Ectodermal cell (in vitro differentiated cells): ENCODE results near the gene MUC5B. TPM values are rescaled to one million over a fixed set of nuclear protein-coding genes. Genes with fewer than 3 reads are reported as not detected.
"Not testable (repeated sequence)": the region's sequence is repeated elsewhere in the genome, so short reads cannot be mapped to it uniquely, and the experiment has no call there.

Source experiments
- H3K27ac ChIP-seq: 2 replicates; pipeline ENCODE4 v1.7.0; 2013; ENCODE audit warnings: mild to moderate bottlenecking, low read depth, low read length; ENCODE audit not compliant: insufficient read depth, poor library complexity, severe bottlenecking
- H3K27me3 ChIP-seq: 2 replicates; pipeline ENCODE4 v1.7.0; 2013; ENCODE audit warnings: mild to moderate bottlenecking, low read length; ENCODE audit not compliant: insufficient read depth, control insufficient read depth, poor library complexity, severe bottlenecking
- H3K36me3 ChIP-seq: one replicate; pipeline ENCODE4 v1.7.0; 2013; ENCODE audit warnings: low read length; ENCODE audit not compliant: control insufficient read depth, insufficient read depth
- H3K4me1 ChIP-seq: one replicate; pipeline ENCODE4 v1.7.0; 2013; ENCODE audit warnings: low read length; ENCODE audit not compliant: control insufficient read depth, insufficient read depth
- H3K4me3 ChIP-seq: 2 replicates; pipeline ENCODE4 v1.7.0; 2013; ENCODE audit warnings: low read depth, low read length, control low read depth; ENCODE audit not compliant: insufficient read depth
- H3K9me3 ChIP-seq: 2 replicates; pipeline ENCODE4 v1.7.0; 2013; ENCODE audit warnings: mild to moderate bottlenecking, low read length, moderate library complexity; ENCODE audit not compliant: control insufficient read depth
- WGBS, 2 experiments: methylation state at CpG; one replicate each; pipeline ENCODE4 v1.1.7; 2013; ENCODE audit warnings: missing lambda C conversion rate in 2 of 2; 5-methylcytosine and 5-hydroxymethylcytosine counted together
- polyA plus RNA-seq, 4 experiments: library from polyadenylated mRNA; stranded (reverse); fragments of 50-300 nt; gene quantifications; one replicate each; pipeline ENCODE4 v1.2.3, GENCODE V29; 2013

MUC5B gene, protein sequence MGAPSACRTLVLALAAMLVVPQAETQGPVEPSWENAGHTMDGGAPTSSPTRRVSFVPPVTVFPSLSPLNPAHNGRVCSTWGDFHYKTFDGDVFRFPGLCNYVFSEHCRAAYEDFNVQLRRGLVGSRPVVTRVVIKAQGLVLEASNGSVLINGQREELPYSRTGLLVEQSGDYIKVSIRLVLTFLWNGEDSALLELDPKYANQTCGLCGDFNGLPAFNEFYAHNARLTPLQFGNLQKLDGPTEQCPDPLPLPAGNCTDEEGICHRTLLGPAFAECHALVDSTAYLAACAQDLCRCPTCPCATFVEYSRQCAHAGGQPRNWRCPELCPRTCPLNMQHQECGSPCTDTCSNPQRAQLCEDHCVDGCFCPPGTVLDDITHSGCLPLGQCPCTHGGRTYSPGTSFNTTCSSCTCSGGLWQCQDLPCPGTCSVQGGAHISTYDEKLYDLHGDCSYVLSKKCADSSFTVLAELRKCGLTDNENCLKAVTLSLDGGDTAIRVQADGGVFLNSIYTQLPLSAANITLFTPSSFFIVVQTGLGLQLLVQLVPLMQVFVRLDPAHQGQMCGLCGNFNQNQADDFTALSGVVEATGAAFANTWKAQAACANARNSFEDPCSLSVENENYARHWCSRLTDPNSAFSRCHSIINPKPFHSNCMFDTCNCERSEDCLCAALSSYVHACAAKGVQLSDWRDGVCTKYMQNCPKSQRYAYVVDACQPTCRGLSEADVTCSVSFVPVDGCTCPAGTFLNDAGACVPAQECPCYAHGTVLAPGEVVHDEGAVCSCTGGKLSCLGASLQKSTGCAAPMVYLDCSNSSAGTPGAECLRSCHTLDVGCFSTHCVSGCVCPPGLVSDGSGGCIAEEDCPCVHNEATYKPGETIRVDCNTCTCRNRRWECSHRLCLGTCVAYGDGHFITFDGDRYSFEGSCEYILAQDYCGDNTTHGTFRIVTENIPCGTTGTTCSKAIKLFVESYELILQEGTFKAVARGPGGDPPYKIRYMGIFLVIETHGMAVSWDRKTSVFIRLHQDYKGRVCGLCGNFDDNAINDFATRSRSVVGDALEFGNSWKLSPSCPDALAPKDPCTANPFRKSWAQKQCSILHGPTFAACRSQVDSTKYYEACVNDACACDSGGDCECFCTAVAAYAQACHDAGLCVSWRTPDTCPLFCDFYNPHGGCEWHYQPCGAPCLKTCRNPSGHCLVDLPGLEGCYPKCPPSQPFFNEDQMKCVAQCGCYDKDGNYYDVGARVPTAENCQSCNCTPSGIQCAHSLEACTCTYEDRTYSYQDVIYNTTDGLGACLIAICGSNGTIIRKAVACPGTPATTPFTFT (N-terminal part only)
- polyA plus RNA-seq (2013, experiment 1 of 4): not detected
- 0.20 TPM for polyA plus RNA-seq (2013, experiment 2 of 4)
- 0.27 TPM for polyA plus RNA-seq (2013, experiment 3 of 4)
- 0.24 TPM for polyA plus RNA-seq (2013, experiment 4 of 4)

DNA sequence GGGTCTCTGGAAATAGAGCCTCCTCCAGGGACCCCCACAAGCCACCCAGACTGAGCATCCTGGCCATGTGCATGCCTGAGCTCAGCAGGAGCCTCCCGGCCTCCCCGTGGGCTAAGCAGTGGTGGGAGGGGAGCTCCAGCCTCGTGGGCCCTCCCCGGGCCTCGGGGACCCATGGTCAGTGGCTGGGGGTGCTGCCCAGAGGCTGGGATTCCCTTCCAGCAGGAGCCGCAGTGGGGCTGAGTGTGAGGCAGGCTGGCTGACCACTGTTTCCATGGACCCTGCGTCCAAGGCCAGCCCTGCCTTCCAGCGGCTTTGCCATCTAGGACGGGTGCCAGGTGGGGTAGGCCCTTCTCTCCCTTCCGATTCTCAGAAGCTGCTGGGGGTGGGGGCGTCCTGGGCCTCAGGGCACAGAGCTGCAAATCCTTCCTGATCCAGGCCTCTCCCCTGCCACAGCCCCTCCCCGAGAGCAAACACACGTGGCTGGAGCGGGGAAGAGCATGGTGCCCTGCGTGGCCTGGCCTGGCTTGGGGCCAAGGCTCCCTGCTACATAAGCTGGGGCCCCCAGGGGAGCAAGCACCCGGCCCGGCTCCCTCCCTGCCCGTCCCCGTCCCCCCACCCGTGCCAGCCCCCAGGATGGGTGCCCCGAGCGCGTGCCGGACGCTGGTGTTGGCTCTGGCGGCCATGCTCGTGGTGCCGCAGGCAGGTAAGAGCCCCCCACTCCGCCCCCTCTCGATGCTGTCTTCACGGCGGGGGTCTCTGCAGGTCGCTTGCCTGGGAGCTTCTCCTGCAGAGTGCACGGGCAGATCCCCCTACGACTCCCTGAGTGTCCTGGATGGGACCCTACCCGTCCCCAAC lies at the start of gene MUC5B:
Gene MUC5B (plus strand): TSS at position 576 of the 855 bp plus-strand sequence. CDS start 58 bp downstream, at position 634.
- Histone ChIP-seq H3K27me3 (no peaks in the 10 kb centered on the region), H3K36me3 (no peaks in the 10 kb centered on the region), H3K4me1 (peaks cover 5% of the 10 kb centered on the region), H3K27ac (no peak within 1 kb of the TSS), H3K9me3 (no peaks in the 10 kb centered on the region), H3K4me3 (no peak within 1 kb of the TSS)
- WGBS, 2 experiments: 92 to 93% methylated on average over 36 of the region's 36 CpGs

DNA sequence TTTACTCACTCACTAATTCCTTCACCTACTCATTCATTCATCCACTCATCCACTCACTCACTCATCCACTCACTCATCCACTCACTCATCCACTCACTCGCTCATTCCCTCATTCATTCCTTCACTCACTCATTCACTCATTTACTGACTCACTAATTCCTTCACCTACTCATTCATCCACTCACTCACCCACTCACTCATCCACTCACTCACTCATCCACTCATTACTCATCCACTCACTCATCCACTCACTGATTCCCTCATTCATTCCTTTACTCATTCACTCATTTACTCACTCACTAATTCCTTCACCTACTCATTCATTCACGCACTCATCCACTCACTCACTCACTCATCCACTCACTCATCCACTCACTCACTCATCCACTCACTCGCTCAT lies 49.5 kb upstream of the MUC5B start:
- 83% methylated on average over 3 of the region's 3 CpGs for WGBS, 2 experiments

DNA sequence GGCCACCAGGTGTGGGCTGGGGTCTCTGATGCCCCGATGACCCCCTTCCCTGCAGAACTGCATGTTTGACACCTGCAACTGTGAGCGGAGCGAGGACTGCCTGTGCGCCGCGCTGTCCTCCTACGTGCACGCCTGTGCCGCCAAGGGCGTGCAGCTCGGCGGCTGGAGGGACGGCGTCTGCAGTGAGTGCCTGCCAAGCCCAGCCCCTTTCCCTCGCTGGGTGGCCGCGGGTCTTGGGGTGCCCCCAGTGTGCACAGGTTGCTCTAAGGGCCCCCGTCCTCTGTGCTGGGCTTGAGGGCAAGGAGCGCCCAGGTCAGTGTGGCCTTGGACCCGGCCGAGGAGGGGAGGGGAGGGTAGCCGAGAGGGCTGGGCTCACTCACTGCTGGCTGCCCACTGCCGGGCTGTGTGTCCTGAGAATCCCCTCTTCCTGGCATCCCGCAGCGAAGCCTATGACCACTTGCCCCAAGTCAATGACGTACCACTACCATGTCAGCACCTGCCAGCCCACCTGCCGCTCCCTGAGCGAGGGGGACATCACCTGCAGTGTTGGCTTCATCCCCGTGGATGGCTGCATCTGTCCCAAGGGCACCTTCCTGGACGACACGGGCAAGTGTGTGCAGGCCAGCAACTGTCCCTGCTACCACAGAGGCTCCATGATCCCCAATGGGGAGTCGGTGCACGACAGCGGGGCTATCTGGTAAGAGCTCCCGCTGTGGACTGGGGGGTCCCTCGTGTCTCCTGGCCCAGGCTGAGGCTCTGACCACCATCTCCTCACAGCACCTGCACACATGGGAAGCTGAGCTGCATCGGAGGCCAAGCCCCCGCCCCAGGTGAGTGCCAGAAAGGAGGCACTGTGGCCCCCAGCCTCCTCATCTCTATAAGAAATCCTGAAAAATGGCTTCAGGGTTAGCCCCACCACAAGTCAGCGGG lies 48.2 kb upstream of the MUC5B start:
- WGBS, 2 experiments: 91 to 92% methylated on average over 39 of the region's 39 CpGs
- Histone ChIP-seq H3K27ac (no peak overlapping the region), H3K36me3 (no peaks in the 10 kb centered on the region), H3K4me1 (no peaks in the 10 kb centered on the region), H3K27me3 (no peaks in the 10 kb centered on the region), H3K4me3 (no peak overlapping the region), H3K9me3 (no peaks in the 10 kb centered on the region)

More for the DNA sequence above, 49.5 kb upstream of the MUC5B start:
- H3K36me3 ChIP-seq, H3K9me3 ChIP-seq, H3K27ac ChIP-seq, H3K4me1 ChIP-seq, H3K27me3 ChIP-seq, H3K4me3 ChIP-seq: not testable (repeated sequence)

GRCh38 chr11:1175461-1176223 lies 47.2 kb upstream of the MUC5B start:
- no peaks in the 10 kb centered on the region for H3K4me1 ChIP-seq
- H3K27me3 ChIP-seq: no peaks in the 10 kb centered on the region
- WGBS, 2 experiments: 83 to 84% methylated on average over 22 of the region's 22 CpGs
- no peaks in the 10 kb centered on the region for H3K36me3 ChIP-seq
- H3K9me3 ChIP-seq: no peaks in the 10 kb centered on the region
- no peak overlapping the region for H3K27ac ChIP-seq
- H3K4me3 ChIP-seq: no peak overlapping the region

GRCh38 chr11:1176224-1177019 lies 46.4 kb upstream of the MUC5B start:
- Histone ChIP-seq H3K36me3 (no peaks in the 10 kb centered on the region), H3K4me1 (no peaks in the 10 kb centered on the region), H3K9me3 (no peaks in the 10 kb centered on the region), H3K27me3 (no peaks in the 10 kb centered on the region), H3K4me3 (no peak overlapping the region), H3K27ac (no peak overlapping the region)
- 93 to 95% methylated on average over 32 of the region's 32 CpGs for WGBS, 2 experiments

GRCh38 chr11:1177020-1177770 lies 45.7 kb upstream of the MUC5B start:
- H3K27me3 ChIP-seq: no peaks in the 10 kb centered on the region
- H3K4me3 ChIP-seq: no peak overlapping the region
- WGBS, 2 experiments: 93% methylated on average over 34 of the region's 34 CpGs

GRCh38 chr11:1177771-1178090 lies 45.1 kb upstream of the MUC5B start:
- Histone ChIP-seq H3K27me3 (no peaks in the 10 kb centered on the region), H3K9me3 (no peaks in the 10 kb centered on the region), H3K36me3 (no peaks in the 10 kb centered on the region), H3K4me1 (no peaks in the 10 kb centered on the region), H3K27ac (no peak overlapping the region), H3K4me3 (no peak overlapping the region)
- WGBS, 2 experiments: 94% methylated on average over 12 of the region's 12 CpGs

More at GRCh38 chr11:1177020-1177770, 45.7 kb upstream of the MUC5B start:
- Histone ChIP-seq H3K36me3 (no peaks in the 10 kb centered on the region), H3K9me3 (no peaks in the 10 kb centered on the region), H3K27ac (no peak overlapping the region), H3K4me1 (no peaks in the 10 kb centered on the region)
